Choroid plexus epithelial cell (primary cell): ENCODE measurements around the gene PAM.
A peak's percentile ranks its signal among the peaks of the same experiment; 100 is the strongest.

Experiments
- DNase-seq: peaks from one replicate; pipeline ENCODE4 v3.0.0-alpha.2; 2010; ENCODE audit warnings: low read depth
- H3K4me3 ChIP-seq: 2 replicates; pipeline ENCODE4 v1.5.1; 2011; ENCODE audit warnings: low read depth, mild to moderate bottlenecking, control low read depth, low read length, moderate library complexity
- CTCF ChIP-seq: conservative IDR thresholded peaks from 2 replicates; pipeline ENCODE4 v1.5.1; 2011; ENCODE audit warnings: low read depth, mild to moderate bottlenecking, control low read depth, inconsistent platforms, low read length, moderate library complexity

The PAM gene

GRCh38 chr5:102867992-102868662, 113.0 kb downstream of the PAM start:
- no peak for TF ChIP-seq CTCF
- peak; percentile 30 for DNase-seq
- H3K4me3 ChIP-seq: no peak overlapping the region

- no peak for DNase-seq
- H3K4me3 ChIP-seq: no peak overlapping the region
- TF ChIP-seq CTCF: no peak
These were observed 114.1 kb downstream of the PAM start for GRCh38 chr5:102869230-102869629.

GRCh38 chr5:102873379-102873932, 118.4 kb downstream of the PAM start:
- no peak for TF ChIP-seq CTCF
- DNase-seq: no peak
- H3K4me3 ChIP-seq: no peak overlapping the region

GRCh38 chr5:102874054-102874453, 118.9 kb downstream of the PAM start:
- H3K4me3 ChIP-seq: no peak overlapping the region
- no peak for TF ChIP-seq CTCF
- no peak for DNase-seq

- no peak overlapping the region for H3K4me3 ChIP-seq
- no peak for DNase-seq
- TF ChIP-seq CTCF: no peak
These were observed 120.6 kb downstream of the PAM start for GRCh38 chr5:102875721-102876123.

- DNase-seq: no peak
- H3K4me3 ChIP-seq: no peak overlapping the region
- no peak for TF ChIP-seq CTCF
These were observed 121.5 kb downstream of the PAM start for GRCh38 chr5:102876610-102877009.

- H3K4me3 ChIP-seq: no peak overlapping the region
- no peak for TF ChIP-seq CTCF
- no peak for DNase-seq
These were observed 124.6 kb downstream of the PAM start for GRCh38 chr5:102879741-102880140.
